RKO (cell line): Measurements from ENCODE around the gene ABCG4.
A peak's percentile ranks its signal among the peaks of the same experiment; 100 is the strongest.
"Not testable (repeated sequence)": the region's sequence is repeated elsewhere in the genome, so short reads cannot be mapped to it uniquely, and the experiment has no call there.

Experiments used
- DNase-seq: peaks from one replicate; pipeline ENCODE4 v3.0.0-alpha.2; 2016; ENCODE audit warnings: low spot score

The ABCG4 gene

GRCh38 chr11:119154178-119154577 is 5.3 kb downstream of the ABCG4 start:
- DNase-seq, result no peak

- DNase-seq, result peak; percentile 34
These were observed 7.1 kb downstream of the ABCG4 start for GRCh38 chr11:119155733-119156492.

GRCh38 chr11:119156496-119156895 is 7.6 kb downstream of the ABCG4 start:
- DNase-seq, result no peak

- peak; percentile 35 for DNase-seq
These were observed 8.2 kb downstream of the ABCG4 start for GRCh38 chr11:119157063-119157462.

GRCh38 chr11:119158467-119158866 is 9.6 kb downstream of the ABCG4 start:
- no peak for DNase-seq

- no peak for DNase-seq
These were observed 11.3 kb downstream of the ABCG4 start for GRCh38 chr11:119160151-119160550.

- DNase-seq, result no peak
These were observed 13.0 kb downstream of the ABCG4 start for GRCh38 chr11:119161871-119162270.

- DNase-seq, result peak; percentile 75
These were observed 17.7 kb downstream of the ABCG4 start for GRCh38 chr11:119166368-119167076.

GRCh38 chr11:119167077-119167458 is 18.2 kb downstream of the ABCG4 start:
- not testable (repeated sequence) for DNase-seq

- DNase-seq, result no peak
These were observed 19.1 kb downstream of the ABCG4 start for GRCh38 chr11:119167933-119168332.

- DNase-seq, result peak; percentile 90
These were observed 19.8 kb downstream of the ABCG4 start, which contains the start of gene NLRX1 for GRCh38 chr11:119168471-119169281. Gene NLRX1 (plus strand): TSS chr11:119168725. CDS start chr11:119171404, 2,679 bp downstream.

GRCh38 chr11:119169282-119169719 is 20.4 kb downstream of the ABCG4 start:
- DNase-seq, result peak; percentile 85

- no peak for DNase-seq
These were observed 23.7 kb downstream of the ABCG4 start for GRCh38 chr11:119172513-119172912.

GRCh38 chr11:119173453-119173852 is 24.6 kb downstream of the ABCG4 start:
- no peak for DNase-seq

- DNase-seq, result peak; percentile 40
These were observed 26.7 kb downstream of the ABCG4 start for GRCh38 chr11:119175493-119176077.

GRCh38 chr11:119178166-119178680 is 29.4 kb downstream of the ABCG4 start:
- DNase-seq, result no peak

GRCh38 chr11:119179342-119179741 is 30.5 kb downstream of the ABCG4 start:
- no peak for DNase-seq

GRCh38 chr11:119179983-119180382 is 31.1 kb downstream of the ABCG4 start:
- DNase-seq, result no peak

- DNase-seq, result no peak
These were observed 32.2 kb downstream of the ABCG4 start for GRCh38 chr11:119180729-119181676.

GRCh38 chr11:119181677-119182412 is 33.0 kb downstream of the ABCG4 start:
- DNase-seq, result no peak
